M059J (cell line): Measurements from ENCODE around the gene CTXND1. TPM values are rescaled to one million over a fixed set of nuclear protein-coding genes. Genes with fewer than 3 reads are reported as not detected.
"Not testable (repeated sequence)": the region's sequence is repeated elsewhere in the genome, so short reads cannot be mapped to it uniquely, and the experiment has no call there.

Experiments
- DNase-seq: peaks from one replicate; pipeline ENCODE4 v3.0.0-alpha.2; 2012; ENCODE audit warnings: low read depth
- total RNA-seq: library from RNA; depleted of rRNA; stranded (reverse); fragments of >200 nt; shearing (Covaris generic); gene quantifications from 2 replicates; pipeline ENCODE4 v1.2.3, GENCODE V29; 2014; rRNA removed

CTXND1 gene
- total RNA-seq, 1 experiment from 2014 or later = not detected

DNA sequence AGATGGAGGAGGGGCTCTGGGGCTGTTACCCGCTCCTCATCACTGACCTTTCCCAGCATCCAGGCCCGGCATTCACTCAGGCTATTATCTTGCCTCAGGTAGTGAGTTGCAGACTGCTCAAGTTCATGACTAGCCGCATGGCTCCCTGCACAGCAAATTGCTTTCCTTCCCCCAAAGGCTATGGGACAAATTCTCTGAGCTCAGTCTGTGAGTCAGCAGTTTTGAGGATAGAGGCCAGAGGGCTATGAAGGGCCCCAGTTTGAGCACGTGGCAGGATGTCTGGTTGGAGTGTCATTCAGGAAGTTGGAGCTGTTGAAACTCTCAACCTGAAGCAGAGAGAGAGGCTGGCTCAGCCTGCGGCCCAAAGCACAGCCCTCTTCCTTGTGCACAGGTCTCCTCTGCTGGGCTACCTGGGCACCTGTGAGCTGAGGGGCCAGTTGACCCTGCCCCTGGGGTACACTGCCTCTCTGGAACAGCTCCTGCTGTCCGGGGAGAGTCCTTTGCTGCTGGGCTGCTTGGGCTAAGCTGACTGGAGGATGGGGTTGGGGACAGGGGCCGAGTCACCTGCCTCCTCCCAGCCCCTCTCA lies 91.3 kb downstream of the CTXND1 start:
- peak; percentile 97 for DNase-seq

DNA sequence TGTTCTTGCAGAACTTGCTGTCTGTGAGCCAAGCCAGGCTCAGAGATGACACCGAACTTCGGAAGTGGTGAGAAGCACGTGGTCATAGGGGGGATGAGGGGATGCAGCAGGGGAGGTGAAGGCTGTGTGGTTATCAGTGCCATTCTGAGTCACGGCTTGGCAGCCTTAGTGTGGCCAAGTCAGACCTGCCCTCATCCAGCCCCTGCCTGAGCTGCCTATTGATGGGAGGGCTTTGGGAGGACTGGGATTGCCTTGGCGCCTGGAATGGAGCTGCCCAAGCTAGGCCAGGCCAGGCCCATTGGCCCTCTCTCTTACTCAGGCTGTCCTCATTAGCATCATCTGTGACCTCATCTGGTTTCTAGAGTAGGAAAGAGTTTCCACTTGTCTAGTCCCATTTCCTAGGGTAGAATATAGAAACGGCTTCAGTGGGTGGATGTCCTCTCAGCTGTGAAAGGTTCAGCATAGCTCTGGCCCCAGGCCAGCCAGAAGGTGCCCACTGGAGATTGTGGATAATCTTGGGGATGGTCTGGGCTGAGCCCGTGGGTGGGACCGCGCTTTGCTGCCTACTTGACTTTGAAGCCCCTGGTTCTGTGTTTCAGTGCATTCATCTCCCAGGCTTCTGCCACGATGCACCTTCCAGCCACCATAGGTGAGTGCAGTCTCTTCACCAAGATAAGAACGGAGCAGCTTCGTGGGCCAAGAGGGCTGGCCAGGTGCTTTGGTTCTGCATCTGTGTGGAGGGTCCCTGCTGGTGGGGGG lies 92.0 kb downstream of the CTXND1 start:
- DNase-seq = peak; percentile 91

DNA sequence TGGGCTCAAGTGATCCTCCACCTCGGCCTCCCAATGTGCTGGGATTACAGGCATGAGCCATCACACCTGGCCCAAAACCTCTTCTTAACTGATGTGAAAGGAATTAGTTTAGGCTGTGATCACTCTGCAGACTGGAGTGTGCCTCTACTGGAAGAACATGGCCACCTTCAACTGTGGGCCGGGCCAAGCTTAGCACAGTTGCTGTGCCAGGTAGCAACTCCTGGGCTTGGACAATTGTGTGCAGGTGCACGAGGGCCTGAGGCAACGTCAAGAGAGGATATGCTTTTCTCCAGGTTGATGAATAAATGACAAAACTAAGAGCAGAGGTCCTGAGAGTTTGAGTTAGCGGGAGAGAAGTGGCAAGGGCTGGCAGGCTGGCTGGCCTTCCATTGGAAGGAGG lies 92.7 kb downstream of the CTXND1 start:
- DNase-seq = no peak

DNA sequence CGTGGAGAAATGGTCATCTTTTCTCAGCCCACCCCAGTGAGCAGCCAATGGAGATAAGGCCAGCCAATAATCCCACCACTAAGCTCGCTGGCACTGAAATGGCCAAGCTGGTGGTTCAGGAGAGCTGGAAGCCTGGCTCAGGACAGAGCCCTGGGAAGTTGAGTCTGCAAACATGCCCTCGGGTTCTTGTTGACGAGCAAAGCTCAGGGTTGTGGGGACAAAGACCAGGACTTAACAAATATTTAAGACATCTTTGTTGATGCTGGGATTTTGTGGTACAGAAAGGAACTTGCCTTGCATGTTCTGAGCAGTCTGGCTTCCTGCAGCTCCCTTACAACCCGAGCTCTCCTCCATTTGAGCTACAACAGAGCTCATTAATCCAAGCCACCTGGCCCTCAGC lies 94.8 kb downstream of the CTXND1 start:
- no peak for DNase-seq

DNA sequence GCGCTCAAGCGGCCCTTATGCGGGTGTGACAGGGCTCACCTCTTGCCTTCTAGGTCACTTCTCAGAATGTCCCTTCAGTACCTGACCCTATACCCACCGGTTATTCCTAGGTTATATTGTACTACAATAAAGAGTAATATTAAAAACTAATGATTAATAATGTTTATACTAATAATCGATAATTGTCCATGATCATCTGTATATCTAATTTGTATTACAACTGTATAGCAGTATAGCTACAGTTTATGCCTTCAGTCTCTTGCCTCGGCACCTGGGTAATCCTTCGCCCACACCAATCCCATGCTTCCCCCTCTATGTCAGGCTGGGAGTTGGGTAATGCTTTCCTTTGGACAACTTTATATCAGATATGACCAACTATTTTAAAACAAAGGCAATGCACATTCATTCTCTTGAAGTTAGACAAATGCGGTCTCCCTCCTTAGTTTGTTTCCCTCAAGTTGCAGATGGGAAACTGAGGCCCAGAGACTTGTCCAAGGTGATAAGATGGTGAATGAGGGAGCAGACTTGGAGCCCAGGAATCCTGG lies 95.8 kb downstream of the CTXND1 start:
- DNase-seq = no peak

DNA sequence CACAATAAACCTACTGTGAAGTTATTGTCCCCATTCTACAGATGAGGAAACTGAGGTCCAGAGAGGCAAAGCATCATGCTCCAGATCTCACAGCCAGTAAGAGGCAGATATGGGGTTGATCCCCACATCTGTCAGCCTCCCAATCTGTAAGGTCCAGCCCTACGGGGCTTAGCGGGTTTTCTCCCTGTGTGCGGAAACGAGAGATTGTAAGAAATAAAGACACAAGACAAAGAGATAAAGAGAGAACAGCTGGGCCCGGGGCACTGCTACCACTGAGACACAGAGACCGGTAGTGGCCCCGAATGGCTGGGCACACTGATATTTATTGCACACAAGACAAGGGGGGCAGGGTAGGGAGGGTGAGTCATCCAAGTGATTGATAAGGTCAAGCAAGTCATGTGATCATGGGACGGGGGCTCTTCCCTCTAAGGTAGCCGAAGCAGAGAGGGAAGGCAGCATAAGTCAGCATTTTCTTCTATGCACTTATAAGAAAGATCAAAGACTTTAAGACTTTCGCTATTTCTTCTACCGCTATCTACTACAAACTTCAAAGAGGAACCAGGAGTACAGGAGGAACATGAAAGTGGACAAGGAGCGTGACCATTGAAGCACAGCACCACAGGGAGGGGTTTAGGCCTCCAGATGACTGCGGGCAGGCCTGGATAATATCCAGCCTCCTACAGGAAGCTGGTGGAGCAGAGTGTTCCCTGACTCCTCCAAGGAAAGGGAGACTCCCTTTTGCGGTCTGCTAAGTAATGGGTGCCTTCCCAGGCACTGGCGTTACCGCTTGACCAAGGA lies 96.4 kb downstream of the CTXND1 start:
- DNase-seq = not testable (repeated sequence)

DNA sequence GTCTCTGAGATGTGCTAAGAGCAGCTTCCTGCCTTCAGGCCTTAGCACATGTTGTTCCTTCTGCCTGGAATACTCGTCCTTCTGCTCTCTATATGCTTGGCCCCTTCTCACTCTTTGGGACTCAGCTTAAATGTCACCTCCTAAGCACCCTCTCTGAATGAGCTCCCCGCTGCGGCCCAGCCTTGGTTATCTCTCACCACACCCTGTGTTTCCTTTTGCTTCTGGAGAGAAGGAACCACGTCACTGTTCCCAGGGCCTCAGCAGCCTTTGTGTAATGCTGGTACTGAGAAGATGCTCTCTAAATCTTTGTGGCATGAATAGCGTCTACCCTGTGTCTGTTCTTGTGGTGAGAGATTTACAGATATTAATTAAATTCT lies 97.0 kb downstream of the CTXND1 start:
- DNase-seq = no peak

DNA sequence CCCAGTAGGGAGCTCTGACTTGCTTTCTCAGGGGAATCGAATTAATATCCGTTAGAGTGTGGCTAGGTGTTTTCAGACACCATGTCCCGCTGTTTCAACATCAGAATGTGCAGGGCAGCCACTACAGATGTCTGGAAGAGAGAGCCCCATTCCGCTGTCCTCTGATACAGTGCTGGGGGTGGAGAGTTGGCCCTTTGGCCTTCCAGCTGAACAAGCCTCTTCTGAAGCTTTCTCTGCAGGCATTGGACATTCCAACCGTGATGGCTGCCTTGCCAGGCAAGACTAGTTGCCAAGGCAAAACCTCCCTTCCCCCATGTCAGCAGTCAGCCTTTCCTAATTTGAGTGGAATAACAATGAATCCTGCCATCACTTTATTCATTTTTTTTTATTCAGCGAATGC lies 97.7 kb downstream of the CTXND1 start:
- no peak for DNase-seq

DNA sequence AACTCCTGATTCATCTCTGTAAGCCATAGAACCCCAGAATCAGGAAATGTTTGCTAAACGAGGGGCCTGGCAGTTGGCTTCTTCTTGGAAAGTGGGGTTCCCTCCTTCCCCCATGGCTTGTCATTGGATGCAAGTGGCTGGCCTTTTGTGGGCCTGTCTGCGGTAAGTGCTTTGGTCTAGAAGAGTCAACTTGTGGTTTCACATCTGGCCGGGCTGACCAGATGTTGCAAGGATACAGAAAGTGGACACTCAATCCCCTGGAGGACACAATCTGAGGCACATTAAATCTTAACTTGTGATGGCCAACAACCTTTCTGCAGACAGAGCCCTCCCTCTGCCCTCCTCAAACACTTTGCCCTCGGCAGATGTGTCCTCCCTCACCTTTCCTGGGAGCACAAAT lies 98.1 kb downstream of the CTXND1 start:
- no peak for DNase-seq

DNA sequence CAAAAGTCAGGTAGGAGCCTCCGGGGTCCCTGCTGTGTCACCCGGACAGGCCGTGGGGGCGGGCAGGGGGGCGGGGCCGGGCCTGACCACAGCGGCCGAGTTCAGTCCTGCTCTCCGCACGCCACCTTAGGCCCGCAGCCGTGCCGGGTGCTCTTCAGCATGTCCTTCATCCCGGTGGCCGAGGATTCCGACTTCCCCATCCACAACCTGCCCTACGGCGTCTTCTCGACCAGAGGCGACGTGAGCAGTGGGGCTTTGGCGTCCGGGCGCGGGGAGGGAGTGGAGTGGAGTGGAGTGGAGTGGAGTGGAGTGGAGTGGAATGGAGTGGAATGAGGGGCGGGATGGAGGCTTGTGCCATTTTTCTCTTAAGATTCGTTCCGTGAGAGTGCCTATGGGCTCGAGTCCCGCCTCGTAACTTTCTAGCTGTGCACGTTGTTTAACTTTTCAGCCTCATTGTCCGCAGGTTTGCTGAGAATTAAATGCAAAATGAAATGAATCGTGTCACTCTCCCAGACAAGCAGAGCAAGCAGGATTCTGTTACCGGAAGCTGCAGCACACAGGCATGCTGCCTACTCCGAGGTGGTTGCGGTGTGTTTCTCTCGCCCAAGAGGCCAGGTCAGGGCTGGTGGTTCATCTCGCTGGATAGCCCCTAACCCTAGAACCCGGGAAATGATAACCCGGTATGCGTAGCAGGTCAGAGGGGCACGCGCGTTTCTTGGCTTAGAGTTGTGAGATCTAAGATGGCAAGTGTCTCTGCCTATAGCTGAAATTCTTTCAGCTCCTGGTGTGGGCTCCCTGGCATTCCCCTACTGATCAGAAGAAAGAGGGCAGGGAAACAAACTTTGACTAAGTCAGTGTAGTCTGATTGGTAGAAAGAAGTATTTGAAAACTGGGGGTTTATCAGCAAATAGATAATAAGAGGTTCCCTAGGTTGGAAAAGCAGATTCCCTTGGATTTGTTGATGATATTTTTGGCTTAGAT lies 98.8 kb downstream of the CTXND1 start, which contains the start of gene FAH:
TSS of gene FAH (plus strand) at position 104 of the 981 bp plus-strand sequence. CDS start at position 160, 56 bp downstream.
- peak; percentile 67 for DNase-seq

DNA sequence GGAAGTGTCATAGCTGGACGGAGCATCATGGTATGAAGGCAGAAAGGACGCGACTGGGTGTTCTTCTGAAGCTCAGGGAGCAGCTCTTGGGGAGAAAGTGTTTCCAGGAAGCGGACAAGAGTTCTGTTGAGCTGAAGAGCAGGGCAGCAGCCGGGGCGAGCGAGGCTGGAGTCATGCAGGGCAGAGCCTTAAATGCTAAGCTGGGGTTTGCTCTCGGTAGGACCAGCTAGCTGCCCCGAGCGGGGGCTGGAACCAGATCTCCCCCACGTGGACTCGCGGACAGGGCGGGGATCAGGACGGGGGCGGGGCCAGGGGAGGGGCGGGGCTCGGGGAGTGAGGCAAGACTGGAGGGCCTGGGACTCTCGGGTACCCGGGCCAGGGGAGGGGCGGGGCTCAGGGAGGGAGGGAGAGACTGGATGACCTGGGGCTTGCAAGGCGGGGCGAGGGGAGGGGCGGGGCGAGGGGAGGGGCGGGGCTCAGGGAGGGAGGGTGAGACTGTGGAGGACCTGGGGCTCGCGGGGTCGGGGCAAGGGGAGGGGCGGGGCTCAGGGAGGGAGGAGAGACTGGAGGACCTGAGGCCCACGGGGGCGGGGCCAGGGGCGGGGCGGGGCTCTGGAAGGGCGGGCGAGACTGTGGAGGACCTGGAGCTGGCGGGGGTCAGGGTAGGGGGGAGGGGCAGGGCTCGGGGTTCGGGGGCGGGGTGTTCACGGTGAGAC lies 99.7 kb downstream of the CTXND1 start:
- peak; percentile 92 for DNase-seq

DNA sequence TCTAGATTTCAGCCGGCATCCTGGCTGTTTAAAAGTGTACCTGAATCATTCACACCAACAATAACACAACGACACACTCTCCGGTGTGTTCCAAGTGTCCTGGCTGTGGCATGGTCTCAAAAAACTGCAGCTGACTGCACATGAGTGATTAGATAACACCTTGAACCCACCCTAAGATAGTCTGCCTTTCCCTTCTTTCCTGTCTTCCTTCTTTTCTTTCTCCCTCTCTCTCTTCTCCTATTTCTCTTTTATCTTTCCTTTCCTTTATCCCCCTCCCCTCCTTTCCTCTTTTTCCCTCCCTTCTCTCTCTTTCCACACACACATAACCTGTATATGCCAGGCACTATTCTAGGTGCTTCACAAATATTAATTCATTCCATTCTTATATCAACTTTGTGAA lies 100.4 kb downstream of the CTXND1 start:
- no peak for DNase-seq

DNA sequence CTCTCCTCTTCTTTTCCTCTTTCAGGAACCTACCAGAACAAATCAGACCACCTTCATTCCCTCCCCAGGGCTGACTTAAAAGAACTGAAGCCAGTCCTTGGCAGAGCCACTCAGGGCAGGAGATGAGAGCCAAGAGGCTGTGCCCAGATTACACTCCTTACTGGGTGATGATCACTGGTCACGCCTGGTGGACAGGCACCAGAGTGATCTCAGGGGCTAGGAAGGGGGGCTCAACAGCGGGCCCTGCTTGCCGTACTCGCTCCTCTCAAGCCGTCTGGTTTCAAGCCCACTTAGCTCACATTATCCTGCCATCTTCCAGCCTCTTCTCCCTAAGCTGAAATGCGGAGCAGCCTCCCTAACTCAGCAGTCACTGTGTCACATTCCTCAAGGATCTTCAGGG lies 100.9 kb downstream of the CTXND1 start:
- DNase-seq = no peak

Other genes with a start within 250 kb of the CTXND1 start
- gene ZFAND6, start 192.5 kb downstream of the CTXND1 start, total RNA-seq = 177 and 184 TPM in 2 replicates
- 40.4 and 50.0 TPM in 2 replicates for gene FAH, start 99.2 kb downstream of the CTXND1 start, total RNA-seq
- gene ARNT2, start 152.2 kb upstream of the CTXND1 start, total RNA-seq = 2.2 and 3.1 TPM in 2 replicates